ENCODE data around the gene RPL6. TPM values are rescaled to one million over a fixed set of nuclear protein-coding genes. Genes with fewer than 3 reads are reported as not detected.
"Not testable (repeated sequence)": the region's sequence is repeated elsewhere in the genome, so short reads cannot be mapped to it uniquely, and the experiment has no call there.

The RPL6 gene
- 1,595 and 1,657 TPM in 2 replicates for polyA plus RNA-seq (2013)

GRCh38 chr12:112409064-112409905, at the start of gene RPL6:
RPL6 (minus strand) TSS chr12:112409605; CDS start chr12:112408656, 949 bp downstream.
- Histone ChIP-seq H3K27me3 (ENCODE audit: insufficient read depth, low read length) (no peaks in the 10 kb centered on the region), H3K4me2 (ENCODE audit: low read length) (peak within 1 kb of the TSS; percentile 89), H3K4ac (ENCODE audit: low read depth, low read length) (peak within 1 kb of the TSS; percentile 94), H4K12ac (ENCODE audit: low read depth, low read length) (peak within 1 kb of the TSS; percentile 78), H3K79me1 (ENCODE audit: low read length) (peaks cover 5% of the 10 kb centered on the region), H3K4me1 (ENCODE audit: control insufficient read depth in 1 of 2, insufficient read depth in 2 of 2, low read length in 2 of 2) (peaks cover 0 to 3% of the 10 kb centered on the region in 2 experiments), H3K79me2 (ENCODE audit: control insufficient read depth, insufficient read depth, low read length, poor library complexity) (peaks cover 5% of the 10 kb centered on the region), H2BK12ac (ENCODE audit: low read length) (no peak within 1 kb of the TSS), H3K4me3 (ENCODE audit: low read depth, low read length) (peak within 1 kb of the TSS; percentile 92), H3K23ac (ENCODE audit: low read length) (no peak within 1 kb of the TSS), H3K9ac (ENCODE audit: low read length) (peak within 1 kb of the TSS; percentile 100), H4K8ac (ENCODE audit: low read depth, low read length) (peak within 1 kb of the TSS; percentile 96), H3K9me3 (ENCODE audit: insufficient read depth, low read depth, low read length) (no peaks in the 10 kb centered on the region), H3K18ac (ENCODE audit: low read length) (peak within 1 kb of the TSS; percentile 89), H3K36me3 (ENCODE audit: control insufficient read depth in 1 of 2, insufficient read depth in 2 of 2, low read length in 2 of 2) (peaks cover 11 to 32% of the 10 kb centered on the region in 2 experiments), H2AK5ac (ENCODE audit: low read length) (peak within 1 kb of the TSS; percentile 83), H4K91ac (ENCODE audit: low read depth, low read length) (peak within 1 kb of the TSS; percentile 91), H3K14ac (ENCODE audit: low read length) (peak within 1 kb of the TSS; percentile 96), H2AFZ (ENCODE audit: insufficient read depth, low read length, poor library complexity) (no peak within 1 kb of the TSS), H3K27ac (ENCODE audit: low read depth, low read length) (peak within 1 kb of the TSS; percentile 88), H2BK120ac (ENCODE audit: insufficient read depth, low read length, poor library complexity) (peak within 1 kb of the TSS; percentile 61), H2BK5ac (ENCODE audit: low read depth, low read length, poor library complexity) (peak within 1 kb of the TSS; percentile 63)
- no CpG with 5 or more reads among the region's 46 CpGs for WGBS (ENCODE audit: extremely low coverage, insufficient coverage, insufficient read length)
- peak; percentile 75 to 92 for DNase-seq

GRCh38 chr12:112458751-112459150, 49.3 kb upstream of the RPL6 start:
- WGBS (ENCODE audit: extremely low coverage, insufficient coverage, insufficient read length): no CpG with 5 or more reads among the region's 5 CpGs
- Histone ChIP-seq H3K27ac (ENCODE audit: low read depth, low read length) (no peak overlapping the region), H2BK12ac (ENCODE audit: low read length) (no peak overlapping the region), H3K23ac (ENCODE audit: low read length) (no peak overlapping the region), H3K9me3 (ENCODE audit: insufficient read depth, low read depth, low read length) (peaks cover 2% of the 10 kb centered on the region), H2BK5ac (ENCODE audit: low read depth, low read length, poor library complexity) (no peak overlapping the region), H3K79me2 (ENCODE audit: control insufficient read depth, insufficient read depth, low read length, poor library complexity) (no peaks in the 10 kb centered on the region), H3K4me3 (ENCODE audit: low read depth, low read length) (no peak overlapping the region), H3K4ac (ENCODE audit: low read depth, low read length) (no peak overlapping the region), H3K14ac (ENCODE audit: low read length) (no peak overlapping the region), H3K18ac (ENCODE audit: low read length) (no peak overlapping the region), H4K12ac (ENCODE audit: low read depth, low read length) (no peak overlapping the region), H2BK120ac (ENCODE audit: insufficient read depth, low read length, poor library complexity) (no peak overlapping the region), H3K9ac (ENCODE audit: low read length) (no peak overlapping the region), H3K4me2 (ENCODE audit: low read length) (no peak overlapping the region), H3K36me3 (ENCODE audit: control insufficient read depth in 1 of 2, insufficient read depth in 2 of 2, low read length in 2 of 2) (peaks cover 29 to 34% of the 10 kb centered on the region in 2 experiments), H2AFZ (ENCODE audit: insufficient read depth, low read length, poor library complexity) (no peak overlapping the region), H4K91ac (ENCODE audit: low read depth, low read length) (no peak overlapping the region), H3K4me1 (ENCODE audit: control insufficient read depth in 1 of 2, insufficient read depth in 2 of 2, low read length in 2 of 2) (no peaks in the 10 kb centered on the region), H3K79me1 (ENCODE audit: low read length) (no peaks in the 10 kb centered on the region), H3K27me3 (ENCODE audit: insufficient read depth, low read length) (no peaks in the 10 kb centered on the region), H4K8ac (ENCODE audit: low read depth, low read length) (no peak overlapping the region), H2AK5ac (ENCODE audit: low read length) (no peak overlapping the region)
- DNase-seq: no peak

- Histone ChIP-seq H3K18ac (ENCODE audit: low read length) (no peak overlapping the region), H3K4me3 (ENCODE audit: low read depth, low read length) (no peak overlapping the region), H3K27me3 (ENCODE audit: insufficient read depth, low read length) (no peaks in the 10 kb centered on the region), H3K9ac (ENCODE audit: low read length) (no peak overlapping the region), H3K79me2 (ENCODE audit: control insufficient read depth, insufficient read depth, low read length, poor library complexity) (no peaks in the 10 kb centered on the region), H3K4ac (ENCODE audit: low read depth, low read length) (no peak overlapping the region), H2BK5ac (ENCODE audit: low read depth, low read length, poor library complexity) (no peak overlapping the region), H2AFZ (ENCODE audit: insufficient read depth, low read length, poor library complexity) (no peak overlapping the region), H3K23ac (ENCODE audit: low read length) (no peak overlapping the region), H3K4me1 (ENCODE audit: control insufficient read depth in 1 of 2, insufficient read depth in 2 of 2, low read length in 2 of 2) (no peaks in the 10 kb centered on the region), H3K27ac (ENCODE audit: low read depth, low read length) (no peak overlapping the region), H3K14ac (ENCODE audit: low read length) (no peak overlapping the region), H4K12ac (ENCODE audit: low read depth, low read length) (no peak overlapping the region), H2BK120ac (ENCODE audit: insufficient read depth, low read length, poor library complexity) (no peak overlapping the region), H4K91ac (ENCODE audit: low read depth, low read length) (no peak overlapping the region), H2AK5ac (ENCODE audit: low read length) (no peak overlapping the region), H3K36me3 (ENCODE audit: control insufficient read depth in 1 of 2, insufficient read depth in 2 of 2, low read length in 2 of 2) (peaks cover 31 to 37% of the 10 kb centered on the region in 2 experiments), H3K4me2 (ENCODE audit: low read length) (no peak overlapping the region), H3K9me3 (ENCODE audit: insufficient read depth, low read depth, low read length) (peaks cover 2% of the 10 kb centered on the region), H3K79me1 (ENCODE audit: low read length) (no peaks in the 10 kb centered on the region), H2BK12ac (ENCODE audit: low read length) (no peak overlapping the region), H4K8ac (ENCODE audit: low read depth, low read length) (no peak overlapping the region)
- no CpG with 5 or more reads among the region's 4 CpGs for WGBS (ENCODE audit: extremely low coverage, insufficient coverage, insufficient read length)
- no peak for DNase-seq
Observed at GRCh38 chr12:112458330-112458729, 48.9 kb upstream of the RPL6 start.

GRCh38 chr12:112457142-112457541, 47.7 kb upstream of the RPL6 start:
- no CpG with 5 or more reads among the region's 1 CpG for WGBS (ENCODE audit: extremely low coverage, insufficient coverage, insufficient read length)
- not testable (repeated sequence) for DNase-seq; H4K8ac ChIP-seq (ENCODE audit: low read depth, low read length)

More at GRCh38 chr12:112457142-112457541, 47.7 kb upstream of the RPL6 start:
- not testable (repeated sequence) for H3K4me1 ChIP-seq (ENCODE audit: control insufficient read depth in 1 of 2, insufficient read depth in 2 of 2, low read length in 2 of 2); H3K4ac ChIP-seq (ENCODE audit: low read depth, low read length); H2AFZ ChIP-seq (ENCODE audit: insufficient read depth, low read length, poor library complexity); H3K79me1 ChIP-seq (ENCODE audit: low read length); H3K4me2 ChIP-seq (ENCODE audit: low read length); H3K23ac ChIP-seq (ENCODE audit: low read length); H3K9me3 ChIP-seq (ENCODE audit: insufficient read depth, low read depth, low read length); H3K9ac ChIP-seq (ENCODE audit: low read length); H2AK5ac ChIP-seq (ENCODE audit: low read length); H3K14ac ChIP-seq (ENCODE audit: low read length); H3K18ac ChIP-seq (ENCODE audit: low read length); H3K79me2 ChIP-seq (ENCODE audit: control insufficient read depth, insufficient read depth, low read length, poor library complexity); H4K91ac ChIP-seq (ENCODE audit: low read depth, low read length); H2BK12ac ChIP-seq (ENCODE audit: low read length); H3K27ac ChIP-seq (ENCODE audit: low read depth, low read length); H3K4me3 ChIP-seq (ENCODE audit: low read depth, low read length); H3K27me3 ChIP-seq (ENCODE audit: insufficient read depth, low read length); H2BK5ac ChIP-seq (ENCODE audit: low read depth, low read length, poor library complexity); H4K12ac ChIP-seq (ENCODE audit: low read depth, low read length); H2BK120ac ChIP-seq (ENCODE audit: insufficient read depth, low read length, poor library complexity)
- H3K36me3 ChIP-seq (ENCODE audit: control insufficient read depth in 1 of 2, insufficient read depth in 2 of 2, low read length in 2 of 2): peaks cover 33 to 38% of the 10 kb centered on the region in 2 experiments

Data from trophoblast cell (in vitro differentiated cells and primary cell).